ENCODE results near the gene HLF. TPM values are rescaled to one million over a fixed set of nuclear protein-coding genes. Genes with fewer than 3 reads are reported as not detected.

HLF gene
- total RNA-seq, 4 donors from 2014 or later = 2.5 to 10.0 (median 5.4) TPM

DNA sequence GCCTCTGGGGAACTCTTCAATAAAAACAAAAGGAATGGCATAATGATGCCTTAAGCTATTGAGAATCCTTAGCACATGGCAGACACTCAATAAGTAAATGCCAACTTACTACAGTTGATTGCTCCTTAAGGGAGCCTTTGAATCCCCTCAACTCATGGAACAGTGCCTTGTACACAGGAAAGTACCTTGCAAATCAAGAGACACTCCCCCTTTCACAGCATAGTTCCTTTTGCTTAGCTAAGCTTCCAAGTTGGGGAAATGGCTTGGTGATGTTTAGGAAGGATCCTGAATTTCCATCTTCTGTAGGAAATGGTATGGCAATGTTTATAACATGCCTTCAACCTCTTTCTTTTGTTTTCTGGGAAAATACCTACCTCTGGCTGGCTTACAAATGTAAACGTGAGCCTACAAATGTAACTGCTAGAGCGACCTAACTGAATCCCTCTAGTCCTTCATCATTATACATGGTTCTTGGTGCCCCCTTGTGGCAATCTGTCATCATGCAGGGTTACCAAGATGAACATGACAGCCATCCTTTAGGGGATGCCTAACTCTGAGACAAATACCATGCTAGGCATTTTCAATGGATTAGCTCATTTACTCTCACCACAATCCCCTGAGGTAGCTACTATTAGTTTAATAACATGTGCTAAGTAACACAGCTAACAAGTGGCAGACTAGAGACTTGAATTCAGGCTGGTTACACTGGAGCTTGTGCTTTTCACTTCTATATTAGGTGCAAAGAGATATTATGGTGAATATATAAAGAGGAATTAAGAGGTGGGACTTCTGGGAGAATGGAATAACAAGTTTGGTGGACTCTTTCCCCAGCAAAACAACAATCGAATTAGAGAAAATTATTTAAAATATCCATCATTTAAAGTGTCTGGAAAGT lies 91.9 kb downstream of the HLF start:
- Histone ChIP-seq H3K9me3 (no peaks in the 10 kb centered on the region), H3K36me3 (no peaks in the 10 kb centered on the region), H3K27ac (no peak overlapping the region), H3K4me1 (no peaks in the 10 kb centered on the region), H3K4me3 (no peak overlapping the region), H3K27me3 (no peaks in the 10 kb centered on the region)
- TF ChIP-seq POLR2A (IDR thresholded peaks at IDR 0.05) = no peak
- TF ChIP-seq, protein P1, sequence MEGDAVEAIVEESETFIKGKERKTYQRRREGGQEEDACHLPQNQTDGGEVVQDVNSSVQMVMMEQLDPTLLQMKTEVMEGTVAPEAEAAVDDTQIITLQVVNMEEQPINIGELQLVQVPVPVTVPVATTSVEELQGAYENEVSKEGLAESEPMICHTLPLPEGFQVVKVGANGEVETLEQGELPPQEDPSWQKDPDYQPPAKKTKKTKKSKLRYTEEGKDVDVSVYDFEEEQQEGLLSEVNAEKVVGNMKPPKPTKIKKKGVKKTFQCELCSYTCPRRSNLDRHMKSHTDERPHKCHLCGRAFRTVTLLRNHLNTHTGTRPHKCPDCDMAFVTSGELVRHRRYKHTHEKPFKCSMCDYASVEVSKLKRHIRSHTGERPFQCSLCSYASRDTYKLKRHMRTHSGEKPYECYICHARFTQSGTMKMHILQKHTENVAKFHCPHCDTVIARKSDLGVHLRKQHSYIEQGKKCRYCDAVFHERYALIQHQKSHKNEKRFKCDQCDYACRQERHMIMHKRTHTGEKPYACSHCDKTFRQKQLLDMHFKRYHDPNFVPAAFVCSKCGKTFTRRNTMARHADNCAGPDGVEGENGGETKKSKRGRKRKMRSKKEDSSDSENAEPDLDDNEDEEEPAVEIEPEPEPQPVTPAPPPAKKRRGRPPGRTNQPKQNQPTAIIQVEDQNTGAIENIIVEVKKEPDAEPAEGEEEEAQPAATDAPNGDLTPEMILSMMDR (IDR thresholded peaks at IDR 0.05) = peak; percentile 32 to 83 (median 76)
- DNase-seq = peak in 2 of 3 donors; percentile 71 to 92

DNA sequence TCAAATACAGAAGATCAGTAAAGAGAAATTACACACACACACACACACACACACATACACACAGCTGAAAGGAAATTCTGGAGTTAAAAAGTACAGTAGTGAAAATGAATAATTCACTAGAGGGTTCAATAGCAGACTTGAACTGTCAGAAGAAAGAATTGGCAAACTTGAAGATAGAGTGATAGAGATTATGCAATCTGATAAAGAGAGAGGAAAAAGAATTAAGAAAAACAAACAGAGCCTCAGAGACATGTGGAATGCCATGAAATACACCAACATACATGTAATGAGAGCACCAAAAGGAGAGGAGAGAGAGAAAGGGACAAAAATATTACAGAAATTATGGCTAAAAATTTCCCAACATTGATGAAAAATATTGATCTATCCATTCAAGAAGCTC lies 96.2 kb downstream of the HLF start:
- TF ChIP-seq, protein P1 (IDR thresholded peaks at IDR 0.05) = no peak
- no peak for TF ChIP-seq POLR2A (IDR thresholded peaks at IDR 0.05)
- no peaks in the 10 kb centered on the region for H3K27me3 ChIP-seq
- no peak overlapping the region for H3K4me3 ChIP-seq
- DNase-seq = no peak
- no peak overlapping the region for H3K27ac ChIP-seq
- no peaks in the 10 kb centered on the region for H3K9me3 ChIP-seq
- no peaks in the 10 kb centered on the region for H3K36me3 ChIP-seq
- H3K4me1 ChIP-seq = no peaks in the 10 kb centered on the region

GRCh38 chr17:55363033-55363432 lies 98.3 kb downstream of the HLF start:
- DNase-seq = no peak
- Histone ChIP-seq H3K27ac (no peak overlapping the region), H3K4me3 (no peak overlapping the region), H3K36me3 (no peaks in the 10 kb centered on the region), H3K27me3 (no peaks in the 10 kb centered on the region), H3K4me1 (no peaks in the 10 kb centered on the region), H3K9me3 (no peaks in the 10 kb centered on the region)
- TF ChIP-seq, protein P1 (IDR thresholded peaks at IDR 0.05) = no peak
- no peak for TF ChIP-seq POLR2A (IDR thresholded peaks at IDR 0.05)

GRCh38 chr17:55366020-55366481 lies 101.3 kb downstream of the HLF start:
- no peak for DNase-seq
- Histone ChIP-seq H3K4me1 (no peaks in the 10 kb centered on the region), H3K27ac (no peak overlapping the region), H3K27me3 (no peaks in the 10 kb centered on the region), H3K9me3 (no peaks in the 10 kb centered on the region), H3K36me3 (no peaks in the 10 kb centered on the region), H3K4me3 (no peak overlapping the region)
- TF ChIP-seq, protein P1 (IDR thresholded peaks at IDR 0.05) = no peak
- no peak for TF ChIP-seq POLR2A (IDR thresholded peaks at IDR 0.05)

GRCh38 chr17:55368706-55369105 lies 103.9 kb downstream of the HLF start:
- no peak for DNase-seq
- H3K27me3 ChIP-seq = no peaks in the 10 kb centered on the region

More at GRCh38 chr17:55368706-55369105, 103.9 kb downstream of the HLF start:
- no peaks in the 10 kb centered on the region for H3K4me1 ChIP-seq
- H3K9me3 ChIP-seq = no peaks in the 10 kb centered on the region
- no peak for TF ChIP-seq POLR2A (IDR thresholded peaks at IDR 0.05)
- TF ChIP-seq, protein P1 (IDR thresholded peaks at IDR 0.05) = no peak
- no peak overlapping the region for H3K27ac ChIP-seq
- no peak overlapping the region for H3K4me3 ChIP-seq
- no peaks in the 10 kb centered on the region for H3K36me3 ChIP-seq

Other genes with a start within 250 kb of the HLF start
- 10 to 100 TPM in 2 of 4 donors, 1 to 10 TPM in 2; 4.5 to 29.7 (median 14.3) TPM for gene MMD, start 156.9 kb downstream of the HLF start, total RNA-seq
- not detected for gene SMIM36, start 246.5 kb downstream of the HLF start, total RNA-seq

All from Peyer's patch (tissue), 4 donors.